A172 (cell line): Measurements from ENCODE around the gene SH3RF1. TPM values are rescaled to one million over a fixed set of nuclear protein-coding genes. Genes with fewer than 3 reads are reported as not detected.
"Not testable (repeated sequence)": the region's sequence is repeated elsewhere in the genome, so short reads cannot be mapped to it uniquely, and the experiment has no call there.

ENCODE experiments used
- DNase-seq: peaks from one replicate; pipeline ENCODE4 v3.0.0-alpha.2; 2015; ENCODE audit warnings: low spot score
- total RNA-seq: library from RNA; depleted of rRNA; stranded (reverse); fragments of >200 nt; shearing (Covaris generic); gene quantifications from 2 replicates; pipeline ENCODE4 v1.2.3, GENCODE V29; 2014

Gene SH3RF1
- total RNA-seq, 1 experiment from 2014 or later = 11.0 TPM

GRCh38 chr4:169201222-169202144 lies 69.3 kb downstream of the SH3RF1 start:
- no peak for DNase-seq

GRCh38 chr4:169200361-169201030 lies 70.3 kb downstream of the SH3RF1 start:
- DNase-seq = no peak

GRCh38 chr4:169199184-169199583 lies 71.6 kb downstream of the SH3RF1 start:
- DNase-seq = no peak

- DNase-seq = no peak
Measured at GRCh38 chr4:169198167-169198566, 72.6 kb downstream of the SH3RF1 start.

- DNase-seq = not testable (repeated sequence)
Measured at GRCh38 chr4:169197206-169197605, 73.5 kb downstream of the SH3RF1 start.

GRCh38 chr4:169195032-169195431 lies 75.7 kb downstream of the SH3RF1 start:
- no peak for DNase-seq

GRCh38 chr4:169189968-169190367 lies 80.8 kb downstream of the SH3RF1 start:
- DNase-seq = not testable (repeated sequence)

GRCh38 chr4:169189372-169189771 lies 81.4 kb downstream of the SH3RF1 start:
- no peak for DNase-seq

- no peak for DNase-seq
Measured at GRCh38 chr4:169188204-169188603, 82.6 kb downstream of the SH3RF1 start.

GRCh38 chr4:169185133-169185956 lies 85.4 kb downstream of the SH3RF1 start:
- DNase-seq = no peak

GRCh38 chr4:169184686-169185085 lies 86.1 kb downstream of the SH3RF1 start:
- no peak for DNase-seq

- DNase-seq = no peak
Measured at GRCh38 chr4:169184236-169184635, 86.5 kb downstream of the SH3RF1 start.

GRCh38 chr4:169183581-169183980 lies 87.2 kb downstream of the SH3RF1 start:
- DNase-seq = no peak

GRCh38 chr4:169179609-169180521 lies 90.9 kb downstream of the SH3RF1 start:
- no peak for DNase-seq

- DNase-seq = not testable (repeated sequence)
Measured at GRCh38 chr4:169178092-169178491, 92.7 kb downstream of the SH3RF1 start.

- no peak for DNase-seq
Measured at GRCh38 chr4:169175476-169175875, 95.3 kb downstream of the SH3RF1 start.

GRCh38 chr4:169175035-169175434 lies 95.7 kb downstream of the SH3RF1 start:
- DNase-seq = no peak

- DNase-seq = peak; percentile 16
Measured at GRCh38 chr4:169174247-169174646, 96.5 kb downstream of the SH3RF1 start.

- DNase-seq = no peak
Measured at GRCh38 chr4:169167957-169168858, 102.5 kb downstream of the SH3RF1 start.
